Measurements from ENCODE around the gene CLNS1A. TPM values are rescaled to one million over a fixed set of nuclear protein-coding genes. Genes with fewer than 3 reads are reported as not detected.
A peak's percentile ranks its signal among the peaks of the same experiment; 100 is the strongest.

The CLNS1A gene, protein sequence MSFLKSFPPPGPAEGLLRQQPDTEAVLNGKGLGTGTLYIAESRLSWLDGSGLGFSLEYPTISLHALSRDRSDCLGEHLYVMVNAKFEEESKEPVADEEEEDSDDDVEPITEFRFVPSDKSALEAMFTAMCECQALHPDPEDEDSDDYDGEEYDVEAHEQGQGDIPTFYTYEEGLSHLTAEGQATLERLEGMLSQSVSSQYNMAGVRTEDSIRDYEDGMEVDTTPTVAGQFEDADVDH
- total RNA-seq = 100 to 1,000 TPM in 2 of 4 donors, 10 to 100 TPM in 2; 87.9 to 177 (median 114) TPM

DNA sequence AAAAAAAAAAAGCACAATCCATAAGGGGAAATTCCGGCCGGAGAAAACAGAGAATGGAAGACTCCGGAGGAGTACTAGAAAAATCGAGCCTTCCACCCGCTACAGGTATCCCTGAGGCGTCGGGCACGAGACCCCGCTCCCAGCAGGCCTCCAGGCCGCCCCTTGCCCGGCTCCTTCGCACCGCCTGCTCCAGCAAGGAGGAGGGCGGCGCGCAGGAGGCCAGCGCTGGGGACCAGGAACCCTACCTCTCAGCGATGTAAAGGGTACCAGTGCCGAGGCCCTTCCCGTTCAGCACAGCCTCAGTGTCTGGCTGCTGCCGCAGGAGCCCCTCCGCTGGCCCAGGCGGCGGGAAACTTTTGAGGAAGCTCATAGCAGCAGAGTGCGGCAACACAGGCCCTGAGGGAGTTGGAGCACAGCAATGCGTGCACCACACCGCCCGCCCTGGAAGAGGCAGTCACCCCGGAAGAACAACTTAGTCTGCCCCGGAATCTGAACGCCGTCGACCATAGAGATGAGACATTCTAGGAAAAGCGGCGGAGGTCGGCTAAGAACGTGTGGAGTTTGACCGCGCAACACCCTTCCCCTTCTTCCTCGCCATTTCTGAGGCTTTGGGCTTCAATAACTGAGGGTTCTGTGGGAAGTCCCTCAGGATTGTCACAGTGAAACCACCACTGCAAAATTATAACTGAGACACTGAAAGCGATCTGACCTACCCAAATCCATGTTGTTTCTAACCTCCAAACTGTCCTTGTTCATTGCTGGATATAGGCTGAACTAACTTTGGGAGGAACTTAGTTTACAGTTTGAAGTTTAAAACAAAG, at the start of gene CLNS1A:
TSS of gene CLNS1A (minus strand) at position 450 of the 821 bp plus-strand sequence. CDS start at position 370, 80 bp downstream.
- TF ChIP-seq, protein P1, sequence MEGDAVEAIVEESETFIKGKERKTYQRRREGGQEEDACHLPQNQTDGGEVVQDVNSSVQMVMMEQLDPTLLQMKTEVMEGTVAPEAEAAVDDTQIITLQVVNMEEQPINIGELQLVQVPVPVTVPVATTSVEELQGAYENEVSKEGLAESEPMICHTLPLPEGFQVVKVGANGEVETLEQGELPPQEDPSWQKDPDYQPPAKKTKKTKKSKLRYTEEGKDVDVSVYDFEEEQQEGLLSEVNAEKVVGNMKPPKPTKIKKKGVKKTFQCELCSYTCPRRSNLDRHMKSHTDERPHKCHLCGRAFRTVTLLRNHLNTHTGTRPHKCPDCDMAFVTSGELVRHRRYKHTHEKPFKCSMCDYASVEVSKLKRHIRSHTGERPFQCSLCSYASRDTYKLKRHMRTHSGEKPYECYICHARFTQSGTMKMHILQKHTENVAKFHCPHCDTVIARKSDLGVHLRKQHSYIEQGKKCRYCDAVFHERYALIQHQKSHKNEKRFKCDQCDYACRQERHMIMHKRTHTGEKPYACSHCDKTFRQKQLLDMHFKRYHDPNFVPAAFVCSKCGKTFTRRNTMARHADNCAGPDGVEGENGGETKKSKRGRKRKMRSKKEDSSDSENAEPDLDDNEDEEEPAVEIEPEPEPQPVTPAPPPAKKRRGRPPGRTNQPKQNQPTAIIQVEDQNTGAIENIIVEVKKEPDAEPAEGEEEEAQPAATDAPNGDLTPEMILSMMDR (IDR thresholded peaks at IDR 0.05) = peak in 1 of 4 experiments; percentile 7
- TF ChIP-seq POLR2A (IDR thresholded peaks at IDR 0.05) = peak; percentile 36 to 53
- no peaks in the 10 kb centered on the region for H3K27me3 ChIP-seq
- H3K4me1 ChIP-seq = peaks cover 0 to 1% of the 10 kb centered on the region in 2 donors
- peak within 1 kb of the TSS; percentile 78 to 83 for H3K27ac ChIP-seq
- no peaks in the 10 kb centered on the region for H3K36me3 ChIP-seq
- no peaks in the 10 kb centered on the region for H3K9me3 ChIP-seq
- DNase-seq = peak; percentile 78 to 80
- intact Hi-C loops (cut with DNase I; ENCODE audit: low total_unique reads) = no loop called here
- H3K4me3 ChIP-seq = peak within 1 kb of the TSS; percentile 90 to 98

DNA sequence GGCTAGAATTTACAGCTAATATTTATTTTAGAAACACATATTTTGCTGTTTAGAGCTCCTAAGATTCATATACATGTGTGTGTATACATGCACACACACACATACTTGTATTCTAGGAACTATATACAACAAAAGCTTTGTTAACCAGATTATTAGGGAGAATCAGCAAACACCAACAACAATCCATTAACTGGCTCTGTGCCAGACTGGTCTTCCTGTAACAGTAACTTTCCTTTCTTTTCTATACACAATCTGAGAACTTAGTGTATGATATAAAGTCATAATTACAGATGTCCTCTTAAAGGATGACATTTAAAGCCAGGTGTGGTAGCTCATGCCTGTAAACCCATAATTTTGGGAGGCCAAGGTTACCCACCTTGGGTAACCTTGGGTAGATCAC, 49.5 kb upstream of the CLNS1A start:
- Histone ChIP-seq H3K36me3 (no peaks in the 10 kb centered on the region), H3K4me1 (no peaks in the 10 kb centered on the region)
- intact Hi-C loops (cut with DNase I; ENCODE audit: low total_unique reads) = no loop called here

DNA sequence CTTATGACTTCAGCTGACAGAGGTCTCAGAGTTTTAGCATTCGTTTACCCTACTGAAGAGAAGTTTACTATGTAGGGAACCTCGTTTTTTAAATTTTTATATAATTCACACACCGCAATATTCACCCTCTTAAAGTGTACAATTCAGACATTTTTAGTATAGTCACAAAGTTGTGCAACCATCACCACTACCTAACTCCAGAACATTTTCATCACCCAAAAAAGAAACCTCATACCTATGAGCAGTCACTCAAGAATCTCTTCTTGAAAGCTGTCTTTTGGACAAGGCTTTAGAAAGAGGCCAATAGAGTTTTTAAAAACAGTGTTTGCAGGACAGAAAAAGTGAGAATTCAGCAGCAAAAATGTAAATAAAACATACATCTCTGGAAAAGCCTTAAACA, 39.5 kb upstream of the CLNS1A start:
- no peak overlapping the region for H3K27ac ChIP-seq
- H3K4me1 ChIP-seq = no peaks in the 10 kb centered on the region
- no peak for DNase-seq
- H3K36me3 ChIP-seq = no peaks in the 10 kb centered on the region
- intact Hi-C loops (cut with DNase I; ENCODE audit: low total_unique reads) = no loop called here
- TF ChIP-seq, protein P1 (IDR thresholded peaks at IDR 0.05) = no peak
- no peak for TF ChIP-seq POLR2A (IDR thresholded peaks at IDR 0.05)
- no peak overlapping the region for H3K4me3 ChIP-seq
- no peaks in the 10 kb centered on the region for H3K27me3 ChIP-seq
- H3K9me3 ChIP-seq = no peaks in the 10 kb centered on the region

More for the DNA sequence above, 49.5 kb upstream of the CLNS1A start:
- Histone ChIP-seq H3K9me3 (no peaks in the 10 kb centered on the region), H3K27me3 (no peaks in the 10 kb centered on the region), H3K4me3 (no peak overlapping the region), H3K27ac (no peak overlapping the region)
- no peak for DNase-seq
- no peak for TF ChIP-seq POLR2A (IDR thresholded peaks at IDR 0.05)
- TF ChIP-seq, protein P1 (IDR thresholded peaks at IDR 0.05) = no peak

DNA sequence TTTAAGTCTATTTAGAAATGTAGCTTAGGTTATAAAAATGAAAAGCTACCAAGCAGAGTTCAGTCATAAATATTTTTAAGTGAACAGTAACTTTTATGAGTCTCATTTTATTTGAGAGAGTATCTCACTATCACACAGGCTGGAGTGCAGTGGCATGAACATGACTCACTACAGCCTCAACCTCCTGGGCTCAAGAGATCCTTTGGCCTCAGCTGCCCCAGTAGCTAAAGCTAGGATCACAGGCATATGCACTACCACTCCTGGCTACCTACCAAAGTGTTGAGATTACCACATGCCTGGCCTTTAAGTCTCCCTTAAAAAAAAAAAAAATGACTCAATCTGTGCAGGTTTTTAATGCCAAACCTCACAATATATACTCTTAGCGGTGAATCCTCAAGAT, 34.7 kb upstream of the CLNS1A start:
- intact Hi-C loops (cut with DNase I; ENCODE audit: low total_unique reads) = no loop called here
- Histone ChIP-seq H3K27ac (peak overlapping the region; percentile 73 to 84), H3K27me3 (no peaks in the 10 kb centered on the region), H3K4me1 (no peaks in the 10 kb centered on the region), H3K36me3 (no peaks in the 10 kb centered on the region), H3K9me3 (no peaks in the 10 kb centered on the region), H3K4me3 (no peak overlapping the region)
- peak; percentile 36 to 76 for DNase-seq
- TF ChIP-seq POLR2A (IDR thresholded peaks at IDR 0.05) = no peak
- TF ChIP-seq, protein P1 (IDR thresholded peaks at IDR 0.05) = no peak
